HG03025 (cell line): Measurements from ENCODE around the gene S1PR4.

Experiments used
- ATAC-seq: cut with Tn5 transposase; IDR thresholded peaks from one replicate; pipeline ENCODE4 v1.9.1; 2021; ENCODE audit warnings: mild to moderate bottlenecking, moderate library complexity; ENCODE audit not compliant: unreplicated experiment, low FRiP score

The S1PR4 gene, protein sequence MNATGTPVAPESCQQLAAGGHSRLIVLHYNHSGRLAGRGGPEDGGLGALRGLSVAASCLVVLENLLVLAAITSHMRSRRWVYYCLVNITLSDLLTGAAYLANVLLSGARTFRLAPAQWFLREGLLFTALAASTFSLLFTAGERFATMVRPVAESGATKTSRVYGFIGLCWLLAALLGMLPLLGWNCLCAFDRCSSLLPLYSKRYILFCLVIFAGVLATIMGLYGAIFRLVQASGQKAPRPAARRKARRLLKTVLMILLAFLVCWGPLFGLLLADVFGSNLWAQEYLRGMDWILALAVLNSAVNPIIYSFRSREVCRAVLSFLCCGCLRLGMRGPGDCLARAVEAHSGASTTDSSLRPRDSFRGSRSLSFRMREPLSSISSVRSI

DNA sequence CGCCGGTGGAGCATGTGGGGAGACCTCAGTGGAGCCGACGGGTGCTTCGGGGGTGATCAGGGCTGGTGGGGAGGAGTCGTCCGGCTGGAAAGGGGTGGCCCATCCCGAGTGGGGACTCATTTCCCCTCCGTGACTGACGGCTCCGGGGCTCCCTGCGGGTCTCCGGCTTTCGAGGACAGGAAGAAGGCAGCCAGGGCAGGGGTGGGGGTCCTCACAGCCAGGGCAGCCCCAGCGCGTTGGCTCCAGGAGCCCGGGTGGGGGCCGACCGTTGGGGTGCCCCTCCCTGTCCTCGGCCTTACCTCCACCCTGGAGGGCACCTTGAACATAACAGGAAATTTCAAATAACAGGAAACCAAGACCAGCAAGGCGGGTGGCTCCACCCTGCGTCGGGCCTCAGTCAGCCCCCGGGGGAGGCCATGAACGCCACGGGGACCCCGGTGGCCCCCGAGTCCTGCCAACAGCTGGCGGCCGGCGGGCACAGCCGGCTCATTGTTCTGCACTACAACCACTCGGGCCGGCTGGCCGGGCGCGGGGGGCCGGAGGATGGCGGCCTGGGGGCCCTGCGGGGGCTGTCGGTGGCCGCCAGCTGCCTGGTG lies at the start of gene S1PR4:
S1PR4 (plus strand) TSS at position 393 of the 596 bp plus-strand sequence; CDS start at position 417, 24 bp downstream.
- ATAC-seq = no peak

- ATAC-seq = no peak
Measured at GRCh38 chr19:3129112-3129511, 49.5 kb upstream of the S1PR4 start.

DNA sequence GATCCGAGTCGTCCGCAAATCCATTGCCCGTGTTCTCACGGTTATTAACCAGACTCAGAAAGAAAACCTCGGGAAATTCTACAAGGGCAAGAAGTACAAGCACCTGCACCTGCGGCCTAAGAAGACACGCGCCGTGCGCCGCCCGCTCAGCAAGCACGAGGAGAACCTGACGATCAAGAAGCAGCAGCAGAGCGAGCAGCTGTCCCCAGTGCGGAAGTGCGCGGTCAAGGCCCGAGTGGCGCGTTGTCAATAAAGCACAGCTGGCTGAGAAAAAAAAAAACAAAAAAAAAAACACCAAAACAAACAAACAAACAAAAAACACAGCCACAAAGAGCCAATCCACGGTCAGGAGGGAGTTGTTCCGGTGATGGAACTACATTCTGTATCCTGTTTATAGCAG lies 47.4 kb upstream of the S1PR4 start:
- no peak for ATAC-seq

GRCh38 chr19:3132971-3133792 lies 45.4 kb upstream of the S1PR4 start:
- ATAC-seq = no peak

DNA sequence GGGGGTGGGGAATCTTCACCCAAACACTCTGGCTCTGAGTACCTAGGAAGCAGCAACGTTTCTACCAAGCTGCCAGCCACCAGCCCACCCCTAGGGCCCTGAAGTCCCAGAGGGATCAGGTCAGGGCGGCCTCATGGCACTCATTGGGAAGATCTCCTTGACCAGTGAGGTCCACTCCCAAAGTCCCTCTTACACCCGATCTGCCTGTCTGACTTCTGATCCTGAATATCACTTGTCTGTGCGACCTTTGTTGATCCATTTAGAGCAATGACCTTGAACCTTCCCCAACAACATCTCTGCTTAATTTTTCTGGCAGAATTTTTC lies 44.8 kb upstream of the S1PR4 start:
- ATAC-seq = no peak

GRCh38 chr19:3135961-3136683 lies 42.4 kb upstream of the S1PR4 start, which contains the start of gene GNA15:
Gene GNA15, plus strand, starts transcription at chr19:3136033. Its CDS starts 418 bp downstream, at chr19:3136451.
- ATAC-seq = no peak

GRCh38 chr19:3136684-3137055 lies 41.9 kb upstream of the S1PR4 start:
- ATAC-seq = no peak

DNA sequence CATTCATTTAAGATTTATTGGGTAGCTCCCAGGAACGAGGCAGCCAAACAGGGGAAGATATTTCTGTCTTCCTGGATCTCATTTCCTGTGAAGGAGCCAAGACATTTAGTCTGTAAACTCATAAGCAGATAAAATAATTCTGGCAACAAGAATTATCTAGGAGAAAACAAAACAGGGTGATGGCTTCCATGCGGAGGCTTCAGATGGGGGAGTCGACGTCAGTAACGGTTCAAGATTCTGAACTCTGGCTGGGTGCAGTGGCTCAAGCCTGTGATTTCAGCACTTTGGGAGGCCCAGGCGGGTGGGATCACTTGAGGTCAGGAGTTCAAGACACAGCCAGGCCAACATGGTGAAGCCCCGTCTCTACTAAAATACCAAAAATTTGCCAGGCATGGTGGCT lies 41.5 kb upstream of the S1PR4 start:
- no peak for ATAC-seq

GRCh38 chr19:3138268-3138667 lies 40.3 kb upstream of the S1PR4 start:
- ATAC-seq = no peak

DNA sequence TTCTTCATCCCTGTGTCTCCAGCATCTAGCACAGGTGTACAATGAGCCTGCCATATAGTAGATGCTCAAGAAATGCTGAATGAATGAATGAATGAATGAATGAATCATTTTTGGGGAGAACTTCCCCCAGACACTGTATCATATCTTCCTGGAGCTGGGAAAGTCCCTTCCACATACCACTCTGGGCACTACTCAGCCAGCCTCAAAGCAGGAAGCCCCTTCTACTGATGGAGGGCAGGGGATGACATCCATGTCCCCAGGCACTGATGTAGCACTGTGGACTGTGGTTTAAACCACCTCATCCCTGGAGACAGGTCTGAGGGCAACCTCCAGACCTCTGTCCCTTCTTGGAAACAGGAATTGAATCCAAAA lies 37.9 kb upstream of the S1PR4 start:
- no peak for ATAC-seq

DNA sequence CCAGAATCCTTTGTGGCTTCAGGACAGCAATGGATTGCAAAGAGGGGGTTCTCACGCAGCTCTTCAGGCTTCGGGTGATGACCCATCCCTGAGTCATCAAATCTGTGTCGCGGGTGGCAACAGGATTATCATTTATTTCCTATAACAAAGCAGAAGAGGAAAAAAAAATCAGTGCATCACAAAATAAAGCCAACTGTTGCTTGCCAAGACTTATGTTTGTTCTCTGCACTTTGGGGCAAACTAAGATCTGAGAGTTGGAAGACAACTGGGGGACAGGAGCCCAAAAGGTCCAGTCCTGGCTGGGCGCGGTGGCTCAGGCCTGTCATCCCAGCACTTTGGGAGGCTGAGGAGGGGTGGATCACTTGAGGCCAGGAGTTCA lies 36.3 kb upstream of the S1PR4 start:
- ATAC-seq = no peak

DNA sequence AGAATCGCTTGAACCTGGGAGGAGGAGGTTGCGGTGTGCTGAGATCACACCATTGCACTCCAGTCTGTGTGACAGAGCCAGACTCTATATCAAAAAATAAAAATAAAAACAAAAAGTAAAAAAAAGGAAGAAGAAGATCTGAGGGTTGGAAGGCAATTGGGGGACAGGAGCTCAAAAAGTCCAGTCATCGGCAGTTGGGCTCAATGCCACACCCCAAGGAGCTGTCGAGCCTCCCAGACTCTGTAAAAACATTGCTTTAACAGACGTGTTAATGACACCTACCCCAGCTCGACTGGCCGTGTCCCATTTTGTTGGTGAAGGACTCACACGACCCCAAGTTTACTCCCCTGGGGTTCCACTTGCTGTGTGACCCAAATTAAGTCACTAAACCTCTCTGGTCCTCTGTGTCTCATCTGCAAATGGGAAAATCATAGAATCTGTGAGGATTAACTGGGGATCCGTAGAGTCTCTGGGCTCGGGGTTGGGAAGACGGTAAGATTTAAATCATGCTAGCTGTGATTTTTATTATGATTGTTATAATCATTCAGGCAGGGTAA lies 35.7 kb upstream of the S1PR4 start:
- ATAC-seq = no peak

DNA sequence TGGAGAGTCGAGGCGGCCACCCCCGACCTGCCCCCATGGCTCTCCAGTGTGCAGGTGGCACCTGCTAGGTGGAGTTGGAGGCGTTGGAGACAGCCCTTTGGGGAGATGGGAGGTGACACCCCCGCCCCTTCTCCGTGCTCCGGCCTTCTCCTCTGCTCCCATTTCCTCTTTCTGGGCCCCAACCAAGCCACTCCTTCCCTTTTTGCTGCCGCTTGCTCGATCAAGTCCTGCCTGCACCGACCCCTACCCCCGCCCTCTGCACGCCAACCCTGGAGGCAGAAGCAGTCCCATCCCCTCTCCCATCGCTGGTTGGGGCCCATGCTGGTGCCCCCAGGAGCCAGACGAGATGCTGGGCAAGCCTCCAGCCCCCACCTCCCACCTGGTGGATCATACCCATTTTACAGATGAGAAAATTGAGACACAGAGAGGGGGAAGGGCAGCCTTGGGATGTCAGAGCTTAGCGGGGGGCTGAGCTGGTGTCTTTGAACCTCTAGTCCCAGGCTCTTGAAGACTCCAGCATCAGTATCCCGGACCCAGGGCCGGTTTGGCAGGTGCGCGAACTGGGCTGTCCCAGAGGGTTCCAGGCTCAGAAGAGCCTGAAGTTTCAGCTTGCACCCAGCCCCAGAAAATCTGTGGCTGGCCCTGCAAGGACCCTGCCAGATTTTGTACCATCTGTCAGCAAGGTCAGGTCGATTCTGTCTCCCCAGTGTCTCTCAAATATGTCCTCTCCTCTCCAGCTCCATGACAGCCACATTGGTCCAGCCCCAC lies 32.5 kb upstream of the S1PR4 start:
- ATAC-seq = no peak

GRCh38 chr19:3146677-3147100 lies 31.9 kb upstream of the S1PR4 start:
- ATAC-seq = no peak

GRCh38 chr19:3148503-3148902 lies 30.1 kb upstream of the S1PR4 start:
- ATAC-seq = no peak

DNA sequence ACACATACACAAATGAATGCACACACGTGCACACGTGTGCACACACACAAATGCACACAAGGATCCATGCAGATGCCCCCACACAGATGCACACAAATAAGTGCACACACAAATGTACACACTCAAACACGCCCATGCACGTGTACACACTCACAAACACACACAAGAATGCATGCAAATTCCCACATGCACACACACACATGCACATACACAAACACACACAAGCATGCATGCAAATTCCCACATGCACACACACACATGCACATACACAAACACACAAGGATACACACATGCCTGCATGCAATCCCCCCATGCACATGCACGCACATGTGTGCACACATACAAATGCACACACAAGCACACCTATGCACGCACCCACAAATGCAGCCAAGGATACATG lies 29.5 kb upstream of the S1PR4 start:
- ATAC-seq = no peak

- ATAC-seq = no peak
Measured at GRCh38 chr19:3149526-3150505, 28.8 kb upstream of the S1PR4 start.

GRCh38 chr19:3150739-3151329 lies 27.7 kb upstream of the S1PR4 start:
- no peak for ATAC-seq
